ENCODE measurements around the gene NTN4. TPM values are rescaled to one million over a fixed set of nuclear protein-coding genes. Genes with fewer than 3 reads are reported as not detected.
A peak's percentile ranks its signal among the peaks of the same experiment; 100 is the strongest.

The NTN4 gene
- total RNA-seq, 4 donors from 2014 or later, result 4.0 to 10.0 (median 5.7) TPM

GRCh38 chr12:95637471-95638155 is 153.0 kb downstream of the NTN4 start:
- ATAC-seq, result no peak
- in situ Hi-C loops (cut with MboI; ENCODE audit: low sequenced_read_pairs in 4 of 4), result no loop called here

DNA sequence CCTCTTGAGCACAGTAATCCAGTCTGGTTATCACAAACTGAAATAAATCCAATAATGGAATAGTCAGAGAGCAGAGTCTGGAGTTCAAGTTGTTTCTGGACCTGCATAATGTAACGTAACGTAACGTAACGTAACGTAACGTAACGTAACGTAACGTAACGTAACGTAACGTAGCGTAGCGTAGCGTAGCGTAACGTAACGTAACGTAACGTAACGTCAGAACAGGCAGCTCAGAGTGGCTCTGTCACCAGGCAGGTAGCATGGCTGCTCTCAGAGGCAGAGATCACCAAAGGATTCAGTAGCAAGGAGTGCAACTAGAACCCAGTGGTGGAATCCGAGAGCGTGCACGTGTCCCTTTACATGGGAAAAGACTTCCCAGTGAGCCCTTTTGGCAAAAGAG is 153.6 kb downstream of the NTN4 start:
- ATAC-seq (peak in 1 of 2 donors; percentile 33), DNase-seq (no peak)
- no peaks in the 10 kb centered on the region for H3K4me1 ChIP-seq
- H3K27me3 ChIP-seq, result peaks cover 0 to 6% (median 4%) of the 10 kb centered on the region in 3 donors
- peak overlapping the region in 1 of 4 donors; percentile 7 for H3K4me3 ChIP-seq
- no peaks in the 10 kb centered on the region for H3K36me3 ChIP-seq
- intact Hi-C loops (cut with DNase I; ENCODE audit: low total_unique reads) (no loop called here), in situ Hi-C loops (cut with MboI; ENCODE audit: low sequenced_read_pairs in 4 of 4) (no loop called here)
- H3K9me3 ChIP-seq, result no peaks in the 10 kb centered on the region
- no peak overlapping the region for H3K27ac ChIP-seq
- TF ChIP-seq POLR2A (IDR thresholded peaks at IDR 0.05), result no peak
- TF ChIP-seq, protein P1, sequence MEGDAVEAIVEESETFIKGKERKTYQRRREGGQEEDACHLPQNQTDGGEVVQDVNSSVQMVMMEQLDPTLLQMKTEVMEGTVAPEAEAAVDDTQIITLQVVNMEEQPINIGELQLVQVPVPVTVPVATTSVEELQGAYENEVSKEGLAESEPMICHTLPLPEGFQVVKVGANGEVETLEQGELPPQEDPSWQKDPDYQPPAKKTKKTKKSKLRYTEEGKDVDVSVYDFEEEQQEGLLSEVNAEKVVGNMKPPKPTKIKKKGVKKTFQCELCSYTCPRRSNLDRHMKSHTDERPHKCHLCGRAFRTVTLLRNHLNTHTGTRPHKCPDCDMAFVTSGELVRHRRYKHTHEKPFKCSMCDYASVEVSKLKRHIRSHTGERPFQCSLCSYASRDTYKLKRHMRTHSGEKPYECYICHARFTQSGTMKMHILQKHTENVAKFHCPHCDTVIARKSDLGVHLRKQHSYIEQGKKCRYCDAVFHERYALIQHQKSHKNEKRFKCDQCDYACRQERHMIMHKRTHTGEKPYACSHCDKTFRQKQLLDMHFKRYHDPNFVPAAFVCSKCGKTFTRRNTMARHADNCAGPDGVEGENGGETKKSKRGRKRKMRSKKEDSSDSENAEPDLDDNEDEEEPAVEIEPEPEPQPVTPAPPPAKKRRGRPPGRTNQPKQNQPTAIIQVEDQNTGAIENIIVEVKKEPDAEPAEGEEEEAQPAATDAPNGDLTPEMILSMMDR (IDR thresholded peaks at IDR 0.05 in 4 of 5, conservative IDR thresholded peaks at IDR 0.05 in 1 of 5), result no peak

More at GRCh38 chr12:95637471-95638155, 153.0 kb downstream of the NTN4 start:
- Histone ChIP-seq H3K27ac (no peak overlapping the region), H3K9me3 (no peaks in the 10 kb centered on the region), H3K4me3 (peak overlapping the region in 1 of 4 donors; percentile 7), H3K4me1 (no peaks in the 10 kb centered on the region), H3K27me3 (peaks cover 0 to 6% (median 4%) of the 10 kb centered on the region in 3 donors), H3K36me3 (no peaks in the 10 kb centered on the region)
- intact Hi-C loops (cut with DNase I; ENCODE audit: low total_unique reads), result no loop called here
- DNase-seq, result no peak
- no peak for TF ChIP-seq POLR2A (IDR thresholded peaks at IDR 0.05)
- TF ChIP-seq, protein P1 (IDR thresholded peaks at IDR 0.05 in 4 of 5, conservative IDR thresholded peaks at IDR 0.05 in 1 of 5), result no peak

DNA sequence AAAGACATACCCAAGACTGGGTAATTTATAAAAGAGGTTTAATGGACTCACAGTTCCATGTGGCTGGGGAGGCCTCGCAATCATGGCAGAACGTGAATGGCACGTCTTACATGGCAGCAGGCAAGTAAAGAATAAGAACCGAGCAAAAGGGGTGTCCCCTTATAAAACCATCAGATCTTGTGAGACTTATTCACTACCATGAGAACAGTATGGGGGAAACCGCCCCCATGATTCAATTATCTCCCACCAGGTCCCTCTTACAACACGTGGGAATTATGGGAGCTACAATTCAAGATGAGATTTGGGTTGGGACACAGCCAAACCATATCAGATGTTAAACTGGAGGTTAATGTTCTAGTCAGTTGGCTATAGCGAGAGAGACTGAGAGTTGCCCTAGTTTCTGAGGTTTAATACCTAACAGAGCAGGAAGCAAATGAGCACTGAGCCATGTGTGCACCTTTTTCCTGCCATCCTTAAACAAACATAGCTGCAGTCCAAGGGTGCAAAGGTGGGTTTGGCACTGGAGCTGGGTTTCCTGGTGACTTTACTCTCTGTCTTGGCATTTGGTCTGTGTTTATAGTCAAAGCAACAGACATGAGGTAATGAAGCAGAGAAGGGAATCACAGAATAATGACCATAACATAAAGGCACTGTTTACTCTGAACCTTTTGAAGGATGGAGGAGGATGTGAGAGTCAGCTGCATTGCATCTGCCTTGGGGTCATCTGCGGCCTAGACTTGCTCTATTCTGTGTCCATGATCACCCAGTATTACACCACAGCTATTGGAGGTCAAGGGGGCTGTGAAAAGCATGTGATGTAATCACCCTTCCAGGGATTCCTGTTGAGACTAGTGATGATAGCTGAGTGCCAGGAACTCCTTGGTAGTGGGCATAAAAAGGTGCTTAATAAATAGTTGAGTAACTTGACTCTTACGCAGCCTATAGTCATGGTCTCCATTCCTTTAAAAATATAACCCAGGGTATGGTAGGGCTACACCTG is 155.6 kb downstream of the NTN4 start:
- Histone ChIP-seq H3K27ac (no peak overlapping the region), H3K27me3 (peaks cover 0 to 6% (median 4%) of the 10 kb centered on the region in 3 donors), H3K9me3 (no peaks in the 10 kb centered on the region), H3K4me1 (no peaks in the 10 kb centered on the region), H3K4me3 (no peak overlapping the region), H3K36me3 (no peaks in the 10 kb centered on the region)
- in situ Hi-C loops (cut with MboI; ENCODE audit: low sequenced_read_pairs in 4 of 4), result no loop called here
- DNase-seq (no peak), ATAC-seq (no peak)
- intact Hi-C loops (cut with DNase I; ENCODE audit: low total_unique reads), result no loop called here
- TF ChIP-seq, protein P1 (IDR thresholded peaks at IDR 0.05 in 4 of 5, conservative IDR thresholded peaks at IDR 0.05 in 1 of 5), result no peak
- TF ChIP-seq POLR2A (IDR thresholded peaks at IDR 0.05), result no peak

- Histone ChIP-seq H3K27ac (peak overlapping the region; percentile 11 to 70 (median 30)), H3K9me3 (no peaks in the 10 kb centered on the region), H3K27me3 (peaks cover 0 to 6% (median 4%) of the 10 kb centered on the region in 3 donors), H3K4me3 (no peak overlapping the region), H3K4me1 (no peaks in the 10 kb centered on the region), H3K36me3 (no peaks in the 10 kb centered on the region)
- in situ Hi-C loops (cut with MboI; ENCODE audit: low sequenced_read_pairs in 4 of 4), result no loop called here
- intact Hi-C loops (cut with DNase I; ENCODE audit: low total_unique reads), result no loop called here
- ATAC-seq (peak; percentile 65 to 81), DNase-seq (no peak)
- TF ChIP-seq POLR2A (IDR thresholded peaks at IDR 0.05), result no peak
- TF ChIP-seq, protein P1 (IDR thresholded peaks at IDR 0.05 in 4 of 5, conservative IDR thresholded peaks at IDR 0.05 in 1 of 5), result no peak
These were observed 156.7 kb downstream of the NTN4 start for GRCh38 chr12:95633732-95634465.
